Measurements from ENCODE around the gene PIK3R5. TPM values are rescaled to one million over a fixed set of nuclear protein-coding genes. Genes with fewer than 3 reads are reported as not detected.

PIK3R5 gene
- polyA plus RNA-seq, 4 donors, result 0.56 to 1.4 (median 0.82) TPM

DNA sequence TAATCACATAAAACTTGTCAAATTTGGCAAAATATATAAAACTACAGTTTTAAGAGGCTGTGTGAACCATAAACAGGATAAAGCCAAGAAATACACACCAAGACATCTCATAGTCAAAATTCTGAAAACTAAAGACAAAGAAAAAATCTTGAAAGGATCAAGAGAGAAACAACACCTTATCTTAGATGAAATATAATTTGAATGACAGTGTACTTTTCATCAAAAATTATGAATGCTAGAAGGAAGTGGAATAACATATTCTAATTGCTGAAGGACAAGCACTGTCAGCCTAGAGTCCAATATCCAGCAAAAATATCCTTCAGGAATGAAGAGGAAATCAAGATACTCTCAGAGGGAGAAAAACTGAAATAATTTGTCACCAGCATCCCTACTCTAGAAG, 37.2 kb downstream of the PIK3R5 start:
- no peak for DNase-seq (ENCODE audit: low read depth in 4 of 4, low spot score in 2 of 4)

DNA sequence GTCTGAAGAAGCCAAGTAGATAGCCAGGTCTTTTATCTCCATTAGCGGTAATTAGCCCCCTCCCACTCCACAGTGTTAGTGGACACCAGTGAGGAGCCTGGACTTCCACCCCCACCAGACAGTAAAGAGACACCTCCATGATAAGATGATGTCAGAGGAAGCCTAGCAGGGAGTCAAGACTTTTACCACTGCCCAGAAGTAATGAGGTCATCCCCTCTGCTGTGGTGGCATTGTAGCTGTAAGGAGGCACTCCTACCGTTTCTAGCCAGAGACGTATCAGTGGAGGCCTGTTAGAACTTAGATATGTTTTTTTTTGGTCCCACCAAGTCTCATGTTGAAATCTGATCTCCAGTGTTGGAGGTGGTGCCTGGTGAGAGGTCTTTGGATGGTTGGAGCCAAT, 38.1 kb downstream of the PIK3R5 start:
- no peak for DNase-seq (ENCODE audit: low read depth in 4 of 4, low spot score in 2 of 4)

DNA sequence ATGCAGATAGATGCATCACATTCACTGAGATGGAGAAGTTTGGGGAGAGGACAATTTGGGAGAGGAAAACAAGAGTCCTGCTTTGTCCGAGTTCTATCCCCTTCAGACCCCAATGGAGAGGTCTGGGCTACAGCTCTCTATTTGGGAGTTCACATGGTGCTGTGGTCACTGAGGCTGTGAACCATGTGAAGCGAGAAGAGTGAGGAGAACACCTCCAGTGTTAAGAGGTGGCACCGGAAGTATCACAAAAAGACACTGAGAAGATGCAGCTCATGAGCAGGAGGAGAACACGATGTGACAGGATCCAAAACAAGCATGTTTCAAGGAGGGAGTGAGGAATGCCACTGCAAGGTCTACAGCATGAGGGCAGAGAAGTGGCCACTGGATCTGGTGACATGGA, 39.7 kb downstream of the PIK3R5 start:
- no peak for DNase-seq (ENCODE audit: low read depth in 4 of 4, low spot score in 2 of 4)

DNA sequence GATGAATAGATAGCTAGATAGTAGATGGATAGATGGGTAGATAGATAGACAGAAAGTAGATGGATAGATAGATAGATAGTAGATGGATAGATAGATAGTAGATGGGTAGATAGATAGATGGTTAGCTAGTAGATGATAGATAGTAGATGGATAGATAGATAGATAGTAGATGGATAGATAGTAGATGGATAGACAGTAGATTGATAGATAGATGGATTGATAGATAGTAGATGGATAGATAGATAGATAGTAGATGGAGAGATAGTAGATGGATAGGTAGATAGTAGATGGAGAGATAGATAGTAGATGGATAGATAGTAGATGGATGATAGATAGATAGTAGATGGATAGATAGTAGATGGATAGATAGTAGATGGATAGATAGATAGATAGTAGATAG, 40.4 kb downstream of the PIK3R5 start:
- DNase-seq (ENCODE audit: low read depth in 4 of 4, low spot score in 2 of 4), result no peak

DNA sequence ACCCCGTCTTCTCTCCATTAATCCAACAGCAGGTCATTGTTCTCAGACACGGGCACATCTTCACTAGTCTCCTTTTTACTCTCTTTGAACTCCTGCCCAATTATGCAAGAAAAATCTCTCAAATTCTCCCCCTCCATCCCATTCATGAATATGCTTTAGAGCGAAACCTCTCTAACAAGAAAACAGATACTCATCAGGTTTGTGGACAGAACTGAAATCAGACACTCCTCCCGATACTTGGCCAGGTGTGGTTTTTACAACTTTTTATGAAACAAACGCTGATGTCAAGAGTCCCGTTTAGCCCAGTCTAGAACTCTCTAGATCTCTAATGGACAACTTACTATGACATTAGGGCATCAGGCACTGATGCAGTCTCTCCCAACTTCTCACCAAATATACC, 40.9 kb downstream of the PIK3R5 start:
- DNase-seq (ENCODE audit: low read depth in 4 of 4, low spot score in 2 of 4), result no peak

DNA sequence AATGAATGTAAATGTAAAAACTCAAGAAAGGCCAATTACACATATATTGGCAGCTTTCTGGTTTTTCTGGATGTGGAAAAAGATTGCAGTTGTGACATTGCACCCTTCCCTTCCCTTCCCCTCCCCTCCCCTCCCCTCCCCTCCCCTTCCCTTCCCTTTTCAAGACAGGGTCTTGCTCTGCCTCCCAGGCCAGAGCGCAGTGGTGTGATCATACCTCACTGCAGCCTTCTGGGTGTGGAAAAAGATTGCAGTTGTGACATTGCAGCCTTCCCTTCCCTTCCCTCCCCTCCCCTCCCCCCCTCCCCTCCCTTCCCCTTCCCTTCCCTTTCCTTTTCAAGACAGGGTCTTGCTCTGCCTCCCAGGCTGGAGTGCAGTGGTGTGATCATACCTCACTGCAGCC, 41.7 kb downstream of the PIK3R5 start:
- DNase-seq (ENCODE audit: low read depth in 4 of 4, low spot score in 2 of 4), result no peak

DNA sequence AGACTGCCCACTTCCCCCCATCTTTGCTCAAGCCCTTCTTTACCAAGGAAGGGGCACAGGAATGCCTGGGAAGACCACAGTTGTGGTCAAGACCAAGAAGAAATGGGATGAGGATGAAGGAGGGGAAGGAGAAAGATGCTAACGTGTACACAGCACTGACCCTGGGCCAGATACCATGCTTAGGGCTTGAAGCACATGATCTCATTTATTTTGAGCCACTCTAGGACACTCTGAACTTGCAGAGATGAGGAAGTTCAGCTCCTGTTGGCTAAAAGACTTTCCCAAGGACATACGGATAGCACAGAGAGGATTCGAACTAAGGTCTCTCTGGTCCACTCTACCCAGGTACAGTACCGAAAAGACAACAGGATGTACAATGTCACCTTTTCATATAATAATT, 42.6 kb downstream of the PIK3R5 start:
- DNase-seq (ENCODE audit: low read depth in 4 of 4, low spot score in 2 of 4), result no peak

DNA sequence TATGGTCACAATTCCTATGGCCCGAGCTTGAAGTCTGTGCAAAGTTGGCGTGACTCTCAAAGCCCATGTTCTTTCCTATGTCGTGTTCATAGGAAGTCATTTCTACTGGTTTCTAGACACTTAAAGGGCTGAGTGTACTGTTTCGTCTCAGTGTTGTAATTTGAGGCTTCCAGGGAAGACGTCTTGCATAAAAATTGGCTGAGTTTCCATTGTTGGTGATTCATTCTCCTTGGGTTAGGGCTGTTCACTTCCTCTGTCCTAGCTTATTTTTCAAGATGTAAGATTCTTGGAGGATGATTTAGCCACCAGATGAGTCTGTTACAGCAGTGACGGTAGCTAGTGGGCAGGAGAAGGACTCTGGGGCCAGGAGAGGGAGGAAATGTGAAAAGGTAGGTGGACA, 43.1 kb downstream of the PIK3R5 start:
- DNase-seq (ENCODE audit: low read depth in 4 of 4, low spot score in 2 of 4), result no peak

DNA sequence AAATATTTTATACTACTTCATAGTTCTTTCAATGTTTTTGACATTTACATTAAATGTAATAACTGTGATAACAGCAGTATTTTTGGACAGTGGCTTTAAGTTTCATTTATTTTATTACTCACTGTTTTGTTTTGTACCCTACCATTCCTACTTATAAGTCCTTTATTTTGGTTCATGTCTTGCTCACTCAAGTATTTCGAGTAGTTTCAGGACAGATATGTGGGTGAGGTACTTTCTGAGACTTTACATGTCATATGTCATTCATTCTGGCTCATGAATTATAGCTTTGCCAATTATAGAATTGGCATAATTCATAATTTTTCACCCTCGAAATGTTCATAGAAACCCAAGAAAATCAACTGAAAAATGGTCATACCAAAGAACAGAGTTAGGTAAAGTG, 44.4 kb downstream of the PIK3R5 start:
- no peak for DNase-seq (ENCODE audit: low read depth in 4 of 4, low spot score in 2 of 4)

DNA sequence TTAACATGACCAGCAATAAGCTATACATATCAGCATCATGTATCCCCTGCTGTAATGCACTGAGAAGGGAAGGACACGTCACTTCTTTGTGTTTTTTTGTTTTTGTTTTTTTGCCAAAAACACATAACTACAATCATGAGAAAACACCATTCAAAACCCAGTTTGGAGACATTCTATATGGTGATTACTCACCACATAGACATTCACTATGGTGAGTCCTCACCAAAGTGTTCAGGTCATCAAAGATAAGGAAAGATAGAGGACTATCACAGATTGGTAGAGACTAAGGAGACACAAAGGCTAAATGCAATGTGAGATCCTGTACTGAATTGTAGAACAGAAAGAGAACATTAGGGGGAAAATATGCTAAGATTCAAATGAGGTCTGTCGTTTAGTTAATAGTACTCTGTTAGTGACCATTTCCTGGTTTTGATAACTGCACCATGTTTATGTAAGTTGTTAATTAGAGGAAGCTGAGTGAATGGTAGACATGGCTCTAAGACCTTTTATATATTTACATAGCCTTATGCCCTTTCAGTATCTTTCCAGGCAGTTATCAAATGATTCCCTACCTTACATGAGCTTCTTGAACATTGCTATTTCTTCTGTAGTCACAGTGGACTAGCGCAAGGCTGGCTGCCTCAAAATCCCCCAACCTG, 46.6 kb downstream of the PIK3R5 start:
- no peak for DNase-seq (ENCODE audit: low read depth in 4 of 4, low spot score in 2 of 4)

DNA sequence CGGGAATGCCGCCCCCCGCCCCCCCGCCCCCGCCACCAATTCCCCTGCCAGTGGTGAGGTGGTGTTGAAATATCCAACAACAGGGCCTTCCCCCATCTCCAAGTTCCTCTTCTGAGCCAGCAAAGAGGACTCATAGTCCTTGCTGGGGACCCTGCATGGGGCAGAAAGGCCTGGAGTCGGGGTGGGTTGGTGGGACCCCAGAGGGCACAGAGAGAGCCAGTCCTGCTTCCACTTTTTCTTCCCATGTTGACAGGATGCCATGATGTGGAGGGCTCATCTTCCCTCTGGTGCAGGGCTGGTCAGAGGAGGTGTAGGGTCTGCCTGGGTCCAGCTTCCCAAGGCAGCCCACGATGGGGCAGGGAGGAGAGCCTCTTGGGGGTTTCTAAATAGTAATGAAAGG, 49.0 kb downstream of the PIK3R5 start:
- DNase-seq (ENCODE audit: low read depth in 4 of 4, low spot score in 2 of 4), result no peak

DNA sequence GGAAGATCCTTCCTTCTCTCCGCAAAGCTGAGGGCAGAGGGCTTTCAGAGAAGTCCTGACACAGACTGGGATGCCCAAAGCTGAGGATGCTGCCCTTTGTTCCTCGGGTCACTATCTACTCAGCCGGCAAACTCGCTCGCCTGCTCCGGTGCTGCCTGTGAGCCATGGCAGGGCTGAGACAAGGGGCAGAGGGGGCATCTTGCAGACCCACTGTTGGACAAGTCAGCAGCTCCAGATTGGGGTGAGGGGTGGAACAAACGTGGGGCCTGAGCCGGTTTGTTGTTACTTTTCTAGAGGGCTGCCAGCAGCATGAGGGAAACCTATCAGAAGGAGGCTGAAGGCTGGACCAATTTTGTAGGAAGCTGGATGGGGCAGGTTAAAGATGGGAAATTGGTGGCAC, 51.0 kb downstream of the PIK3R5 start:
- no peak for DNase-seq (ENCODE audit: low read depth in 4 of 4, low spot score in 2 of 4)

DNA sequence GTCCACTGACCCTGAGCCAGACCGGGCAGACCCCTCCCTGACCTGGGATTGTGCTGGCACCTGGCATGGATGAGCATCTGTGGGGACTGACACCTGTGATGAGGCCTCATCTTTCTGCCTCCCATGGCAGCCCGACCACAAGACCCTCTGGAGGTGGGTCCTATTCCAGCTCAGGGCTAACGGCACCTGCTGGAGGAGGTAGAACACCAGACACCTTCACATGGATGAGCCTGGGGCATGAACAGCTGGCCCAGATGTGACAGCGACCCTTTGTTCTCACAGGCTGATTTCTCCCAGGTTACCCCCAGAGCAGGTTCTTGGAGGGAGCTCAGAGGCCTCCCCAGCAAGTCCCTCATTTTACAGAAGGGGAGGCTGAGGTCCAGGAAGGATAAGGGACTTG, 51.6 kb downstream of the PIK3R5 start:
- DNase-seq (ENCODE audit: low read depth in 4 of 4, low spot score in 2 of 4), result no peak

DNA sequence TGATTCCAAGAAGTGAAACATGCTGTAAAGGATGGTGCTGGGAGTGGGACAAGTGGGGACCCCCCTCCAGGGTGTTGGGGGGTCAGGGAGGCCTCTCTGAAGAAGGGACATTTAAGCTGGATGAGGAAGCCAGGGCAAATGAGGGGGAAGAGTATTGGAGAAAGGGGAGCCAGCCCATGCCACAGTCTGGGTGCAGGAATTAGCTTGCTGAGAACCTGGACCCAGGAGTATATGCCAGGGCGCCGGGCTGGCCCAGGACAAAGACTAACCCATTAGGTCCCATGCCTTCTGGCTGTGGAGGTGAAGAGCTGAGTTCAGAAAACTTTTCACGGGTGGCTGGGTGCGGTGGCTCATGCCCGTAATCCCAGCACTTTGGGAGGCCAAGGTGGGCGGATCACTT, 52.4 kb downstream of the PIK3R5 start:
- no peak for DNase-seq (ENCODE audit: low read depth in 4 of 4, low spot score in 2 of 4)

DNA sequence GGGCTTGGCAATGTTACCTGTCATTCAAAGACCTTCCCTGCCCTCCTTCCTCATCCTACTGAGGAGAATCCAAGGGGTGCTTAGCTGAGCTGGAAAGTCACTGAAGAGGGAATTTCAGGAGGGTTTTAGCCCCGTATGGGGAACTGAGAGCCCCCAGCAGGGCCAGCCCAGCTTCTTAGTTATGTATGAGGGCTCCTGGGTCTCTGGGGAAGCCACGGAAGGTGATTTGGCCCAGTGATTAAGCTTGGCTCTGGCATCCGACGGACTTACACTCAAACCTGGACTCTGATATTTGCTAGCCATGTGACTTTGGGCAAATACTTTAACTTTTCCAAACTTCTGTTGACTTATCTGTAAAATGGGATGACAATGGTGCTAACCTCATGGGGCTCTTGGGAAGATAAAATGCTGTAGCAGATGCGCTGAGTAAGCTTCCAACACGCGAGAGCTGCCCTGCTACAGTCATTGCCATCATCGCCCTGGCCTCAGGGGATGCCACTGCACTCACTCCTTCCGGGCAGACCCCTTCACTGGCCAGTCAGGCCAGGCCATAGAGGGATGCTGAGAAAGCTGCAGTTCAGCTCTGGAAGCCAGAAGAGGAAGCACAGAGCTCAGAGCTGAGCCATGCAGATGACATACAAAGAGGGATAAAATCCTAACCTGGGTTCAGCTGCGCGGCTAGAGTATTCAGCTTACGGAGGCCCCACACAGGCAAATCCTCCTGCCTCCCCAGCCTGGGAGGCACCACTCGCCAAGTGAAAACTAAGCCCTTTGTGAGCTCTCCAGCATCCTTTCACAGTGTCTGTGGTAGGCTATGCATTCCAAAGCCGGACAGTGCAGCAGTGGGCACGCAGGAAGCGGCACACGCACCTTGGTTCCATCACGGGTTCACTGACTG, 53.2 kb downstream of the PIK3R5 start:
- DNase-seq (ENCODE audit: low read depth in 4 of 4, low spot score in 2 of 4), result no peak

DNA sequence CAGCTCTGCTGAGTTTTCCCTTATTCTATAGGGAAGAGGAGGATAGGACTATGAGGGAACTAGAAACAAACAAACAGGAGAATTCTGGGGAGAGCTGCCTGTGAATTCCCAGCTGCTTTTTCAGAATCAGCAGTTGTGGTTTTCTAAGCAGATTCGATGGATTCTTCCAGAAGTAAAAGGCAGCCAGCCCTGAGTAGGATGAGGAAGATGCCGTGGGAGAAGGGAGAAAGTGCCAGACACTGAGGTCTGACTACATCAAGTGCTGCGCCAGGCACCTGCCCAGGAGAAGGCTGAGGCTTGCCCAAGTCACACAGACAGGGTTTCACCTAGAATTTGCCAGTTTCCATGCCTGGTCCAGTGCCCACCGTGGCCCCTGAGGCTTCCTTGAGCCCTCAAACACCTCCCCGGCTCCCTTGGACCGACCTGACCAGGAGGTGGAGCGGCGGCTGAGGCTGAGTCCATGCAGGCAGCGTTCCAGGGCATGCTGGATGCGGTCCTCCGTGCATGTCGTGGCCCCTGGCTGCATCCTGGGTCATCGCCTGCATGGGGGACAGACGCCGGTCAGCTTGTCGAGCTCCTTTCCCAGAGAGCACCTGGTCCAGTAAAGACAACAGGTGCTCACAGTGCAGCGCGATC, 54.4 kb downstream of the PIK3R5 start:
- no peak for DNase-seq (ENCODE audit: low read depth in 4 of 4, low spot score in 2 of 4)

DNA sequence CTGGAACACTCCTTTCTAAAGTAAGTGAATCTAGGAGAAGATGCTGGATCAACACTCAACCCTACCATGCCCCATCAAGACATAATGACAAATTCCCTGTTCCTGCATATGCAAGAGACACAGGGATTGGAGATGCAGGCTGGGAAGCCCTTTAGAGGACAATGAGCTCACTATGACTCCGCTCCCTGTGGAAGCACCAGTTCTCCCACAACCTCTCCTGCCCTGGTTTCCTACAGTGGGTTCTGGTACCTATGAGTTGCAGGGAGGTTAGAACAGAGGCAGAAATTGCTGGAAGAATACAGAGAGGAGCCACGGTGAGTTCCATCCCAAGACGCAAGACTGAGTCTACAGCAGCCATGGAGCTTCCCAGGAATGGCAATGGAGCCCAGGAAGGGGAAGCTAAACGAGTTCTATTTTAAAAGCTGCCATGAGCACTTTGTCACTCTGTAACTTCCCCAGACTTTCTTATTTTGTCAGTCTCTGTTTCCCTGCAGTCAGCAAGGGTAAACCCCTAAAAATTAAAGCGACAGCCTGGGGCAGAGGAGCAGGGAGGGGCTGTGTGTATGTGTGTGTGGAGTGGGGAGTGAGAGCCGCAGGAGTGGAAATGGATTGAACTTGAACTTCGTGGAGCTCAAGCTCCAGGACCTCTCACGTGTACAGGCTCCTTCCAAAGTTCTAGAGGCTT, 55.8 kb downstream of the PIK3R5 start:
- DNase-seq (ENCODE audit: low read depth in 4 of 4, low spot score in 2 of 4), result no peak

DNA sequence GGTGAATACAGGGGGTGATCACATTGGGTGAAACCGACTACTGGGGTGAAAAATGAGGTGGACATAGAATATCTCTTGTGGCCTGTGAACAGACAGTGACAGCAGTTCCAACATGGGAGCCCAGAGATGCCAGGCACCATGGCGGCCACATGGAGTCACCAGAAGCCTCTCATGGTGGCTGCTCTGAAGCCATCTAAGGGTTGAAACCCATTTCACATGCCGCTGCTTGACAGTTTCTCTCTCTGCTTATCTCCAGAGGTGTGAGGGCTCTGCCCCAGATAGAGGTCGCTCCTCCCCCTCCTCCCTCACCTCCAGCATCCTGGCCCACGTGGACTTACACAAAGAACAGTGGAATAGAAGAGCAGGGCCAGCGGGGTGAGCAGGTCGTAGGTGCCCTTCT, 60.2 kb downstream of the PIK3R5 start:
- DNase-seq (ENCODE audit: low read depth in 4 of 4, low spot score in 2 of 4), result no peak

DNA sequence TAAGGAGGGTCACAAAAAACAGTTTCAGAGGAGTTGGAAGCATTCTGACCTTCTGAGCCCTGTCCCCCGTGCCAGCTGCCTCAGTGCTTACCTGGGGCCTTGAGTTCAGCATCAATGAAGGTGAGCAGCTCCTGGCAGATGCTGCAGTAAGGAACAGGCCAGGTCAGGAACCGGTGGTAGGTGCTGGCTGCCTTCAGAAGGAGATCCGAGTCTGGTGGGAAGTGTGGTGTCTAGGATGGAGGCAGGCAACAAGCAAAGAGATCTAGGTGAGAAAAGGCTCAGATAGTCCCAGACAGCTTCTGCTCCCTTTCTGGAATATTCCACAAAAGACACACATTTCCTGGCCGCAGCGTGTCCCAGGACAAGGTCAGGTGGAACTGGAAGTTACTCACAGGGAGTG, 60.8 kb downstream of the PIK3R5 start:
- DNase-seq (ENCODE audit: low read depth in 4 of 4, low spot score in 2 of 4), result no peak

DNA sequence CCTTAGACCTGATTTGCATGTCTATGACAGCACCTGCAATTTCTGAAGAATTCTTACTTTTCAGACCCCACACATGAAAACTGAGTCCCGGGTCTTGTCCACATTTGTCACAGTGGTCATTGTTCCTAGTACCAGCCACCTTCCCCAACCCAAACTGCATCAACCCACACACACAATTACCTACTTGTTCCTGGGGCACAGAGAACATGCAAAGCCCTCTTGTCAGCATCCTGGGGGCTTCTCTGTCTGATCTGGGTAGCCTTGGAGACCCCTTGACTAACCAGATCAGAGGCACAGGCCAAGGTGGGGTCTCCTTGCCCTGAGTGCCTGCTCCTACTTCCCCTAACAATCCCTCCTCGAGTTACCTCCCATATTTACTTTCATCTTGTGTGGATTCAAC, 61.3 kb downstream of the PIK3R5 start:
- no peak for DNase-seq (ENCODE audit: low read depth in 4 of 4, low spot score in 2 of 4)

All from left renal cortex interstitium (tissue), 4 donors.